Measurements from ENCODE around the gene CDC73. TPM values are rescaled to one million over a fixed set of nuclear protein-coding genes. Genes with fewer than 3 reads are reported as not detected.

The CDC73 gene
- total RNA-seq, result 10 to 100 TPM; 61.2 to 62.8 TPM

DNA sequence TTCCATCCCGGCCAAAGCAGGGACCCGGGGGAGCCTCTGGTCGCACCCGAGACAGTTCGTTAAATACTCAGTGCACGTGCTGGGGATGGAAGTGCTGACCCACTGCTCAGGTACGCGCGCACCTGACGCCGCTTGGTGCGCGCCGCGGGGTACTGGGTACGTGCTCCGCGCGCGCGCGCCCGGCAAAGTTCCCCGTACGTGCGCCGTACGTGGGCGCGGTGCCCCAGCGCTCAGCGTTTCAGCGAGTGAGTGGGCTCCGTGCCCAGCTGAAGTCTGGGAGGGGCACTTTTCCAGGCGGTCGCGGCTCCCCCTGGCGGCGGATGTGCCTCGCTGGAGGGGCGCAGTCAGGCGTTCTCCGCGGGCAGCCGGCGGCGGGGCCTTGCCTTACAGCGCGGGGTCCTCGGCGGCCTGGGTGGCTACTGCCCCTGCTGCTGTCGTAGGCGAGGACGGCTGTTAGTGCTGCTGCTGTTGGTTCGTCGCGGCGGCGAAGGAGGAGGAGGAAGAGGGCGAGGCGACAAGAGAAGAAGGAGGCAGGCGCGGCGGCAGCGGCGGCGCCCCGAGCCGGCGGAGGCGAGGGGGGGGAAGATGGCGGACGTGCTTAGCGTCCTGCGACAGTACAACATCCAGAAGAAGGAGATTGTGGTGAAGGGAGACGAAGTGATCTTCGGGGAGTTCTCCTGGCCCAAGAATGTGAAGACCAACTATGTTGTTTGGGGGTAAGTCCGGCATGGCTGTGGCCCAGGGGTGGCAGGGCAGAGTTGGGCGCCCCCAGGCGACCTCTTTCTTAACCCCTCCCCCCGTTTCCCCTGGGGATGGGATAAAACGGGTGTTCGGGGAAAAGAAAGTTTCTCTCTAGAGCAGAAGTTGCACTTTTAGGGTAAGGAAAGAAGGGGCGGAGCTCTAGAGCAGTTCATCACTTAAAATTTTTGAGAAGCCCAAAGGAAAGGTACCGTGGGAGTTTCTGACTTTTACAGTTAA lies at the start of gene CDC73:
CDC73 (plus strand) TSS at position 416 of the 978 bp plus-strand sequence; CDS start at position 586, 170 bp downstream.
- Histone ChIP-seq H3K9me3 (no peaks in the 10 kb centered on the region), H3K4me3 (peak within 1 kb of the TSS; percentile 86), H3K36me3 (peaks cover 2% of the 10 kb centered on the region), H3K27ac (peak within 1 kb of the TSS; percentile 86 to 93), H3K27me3 (replicated peaks; ENCODE audit: insufficient read depth) (no peaks in the 10 kb centered on the region), H3K4me1 (ENCODE audit: control insufficient read depth in 1 of 2, low read depth in 2 of 2) (peaks cover 26 to 38% of the 10 kb centered on the region in 2 donors)
- ATAC-seq (ENCODE audit: insufficient number of reproducible peaks, low FRiP score, low read depth) (peak; percentile 96), DNase-seq (ENCODE audit: low spot score) (peak; percentile 95)
- TF ChIP-seq, protein P1, sequence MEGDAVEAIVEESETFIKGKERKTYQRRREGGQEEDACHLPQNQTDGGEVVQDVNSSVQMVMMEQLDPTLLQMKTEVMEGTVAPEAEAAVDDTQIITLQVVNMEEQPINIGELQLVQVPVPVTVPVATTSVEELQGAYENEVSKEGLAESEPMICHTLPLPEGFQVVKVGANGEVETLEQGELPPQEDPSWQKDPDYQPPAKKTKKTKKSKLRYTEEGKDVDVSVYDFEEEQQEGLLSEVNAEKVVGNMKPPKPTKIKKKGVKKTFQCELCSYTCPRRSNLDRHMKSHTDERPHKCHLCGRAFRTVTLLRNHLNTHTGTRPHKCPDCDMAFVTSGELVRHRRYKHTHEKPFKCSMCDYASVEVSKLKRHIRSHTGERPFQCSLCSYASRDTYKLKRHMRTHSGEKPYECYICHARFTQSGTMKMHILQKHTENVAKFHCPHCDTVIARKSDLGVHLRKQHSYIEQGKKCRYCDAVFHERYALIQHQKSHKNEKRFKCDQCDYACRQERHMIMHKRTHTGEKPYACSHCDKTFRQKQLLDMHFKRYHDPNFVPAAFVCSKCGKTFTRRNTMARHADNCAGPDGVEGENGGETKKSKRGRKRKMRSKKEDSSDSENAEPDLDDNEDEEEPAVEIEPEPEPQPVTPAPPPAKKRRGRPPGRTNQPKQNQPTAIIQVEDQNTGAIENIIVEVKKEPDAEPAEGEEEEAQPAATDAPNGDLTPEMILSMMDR (IDR thresholded peaks at IDR 0.05), result peak; percentile 94

DNA sequence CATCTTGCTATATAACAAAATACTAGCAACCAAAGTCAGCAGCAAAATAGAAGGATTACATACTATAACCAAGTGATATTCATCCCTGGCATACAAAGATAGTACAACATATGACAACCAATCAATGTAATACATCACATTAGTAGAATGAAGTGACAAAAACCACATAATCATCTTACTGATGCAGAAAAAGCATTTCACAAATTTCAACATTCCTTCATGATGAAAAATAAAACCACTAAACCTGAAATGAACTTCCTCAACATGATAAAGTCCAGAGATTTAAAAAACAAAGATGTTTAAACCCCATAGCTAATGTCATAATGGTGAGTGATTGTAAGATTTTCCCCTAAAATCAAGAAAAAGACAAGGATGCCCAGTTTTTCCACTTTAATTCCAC lies 43.8 kb upstream of the CDC73 start:
- no peak for DNase-seq (ENCODE audit: low spot score)
- TF ChIP-seq, protein P1 (IDR thresholded peaks at IDR 0.05), result no peak
- H3K4me3 ChIP-seq, result no peak overlapping the region
- H3K4me1 ChIP-seq (ENCODE audit: control insufficient read depth in 1 of 2, low read depth in 2 of 2), result no peaks in the 10 kb centered on the region
- no peaks in the 10 kb centered on the region for H3K27me3 ChIP-seq (replicated peaks; ENCODE audit: insufficient read depth)
- H3K9me3 ChIP-seq, result peaks cover 2% of the 10 kb centered on the region
- peaks cover 24% of the 10 kb centered on the region for H3K36me3 ChIP-seq
- ATAC-seq (ENCODE audit: insufficient number of reproducible peaks, low FRiP score, low read depth), result no peak
- no peak overlapping the region for H3K27ac ChIP-seq

DNA sequence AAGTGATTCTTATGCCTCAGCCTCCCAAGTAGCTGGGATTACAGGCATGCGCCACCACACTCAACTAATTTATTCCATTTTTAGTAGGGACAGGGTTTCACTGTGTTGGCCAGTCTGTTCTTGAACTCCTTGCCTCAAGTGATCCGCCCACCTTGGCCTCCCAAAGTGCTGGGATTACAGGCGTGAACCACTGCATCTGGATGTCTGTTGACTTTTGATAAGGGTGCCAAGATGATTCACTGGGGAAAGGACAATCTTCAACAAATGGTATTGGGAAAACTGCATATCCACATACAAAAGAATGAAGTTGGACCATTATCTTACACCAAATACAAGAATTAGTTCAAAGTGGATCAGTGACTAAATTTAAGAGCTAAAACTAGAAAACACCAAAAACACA lies 42.6 kb upstream of the CDC73 start:
- H3K4me1 ChIP-seq (ENCODE audit: control insufficient read depth in 1 of 2, low read depth in 2 of 2), result no peaks in the 10 kb centered on the region
- H3K36me3 ChIP-seq, result peaks cover 30% of the 10 kb centered on the region
- H3K4me3 ChIP-seq, result no peak overlapping the region
- H3K27me3 ChIP-seq (replicated peaks; ENCODE audit: insufficient read depth), result no peaks in the 10 kb centered on the region
- ATAC-seq (ENCODE audit: insufficient number of reproducible peaks, low FRiP score, low read depth) (no peak), DNase-seq (ENCODE audit: low spot score) (no peak)
- peaks cover 2% of the 10 kb centered on the region for H3K9me3 ChIP-seq
- no peak overlapping the region for H3K27ac ChIP-seq
- TF ChIP-seq, protein P1 (IDR thresholded peaks at IDR 0.05), result no peak

DNA sequence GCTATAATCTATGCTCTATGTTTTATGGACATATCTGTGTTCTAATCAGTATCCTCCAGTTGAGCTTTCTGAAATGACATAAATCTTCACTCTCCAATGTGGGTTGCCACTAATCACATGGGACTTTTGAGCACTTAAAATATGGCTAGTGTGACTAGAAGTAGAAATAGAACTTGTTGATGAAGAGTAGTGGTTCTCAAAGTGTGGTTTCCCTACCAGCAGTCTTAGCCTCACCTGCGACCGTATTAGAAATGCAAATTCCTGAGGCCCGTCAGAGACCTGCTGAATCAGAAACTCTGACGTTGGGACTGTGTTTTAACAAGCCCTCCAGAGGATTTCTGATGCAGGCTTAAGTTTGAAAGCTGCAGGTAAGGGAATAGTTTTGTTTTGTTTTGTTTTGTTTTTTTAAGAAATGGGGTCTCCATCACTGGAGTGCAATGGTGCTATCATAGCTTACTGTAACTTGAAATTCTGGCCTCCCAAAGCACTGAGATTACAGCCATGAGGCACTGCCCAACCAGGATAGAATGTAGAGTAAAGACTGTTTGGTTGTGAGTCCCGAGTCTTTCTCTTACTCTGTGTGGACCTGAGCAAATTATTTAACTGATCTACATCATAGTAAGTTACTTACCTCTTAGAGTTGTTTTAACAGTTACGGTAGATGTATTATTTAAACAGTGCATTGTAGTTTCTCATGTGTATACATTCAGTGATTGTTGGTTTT lies 38.3 kb upstream of the CDC73 start:
- TF ChIP-seq, protein P1 (IDR thresholded peaks at IDR 0.05), result no peak
- Histone ChIP-seq H3K4me3 (no peak overlapping the region), H3K4me1 (ENCODE audit: control insufficient read depth in 1 of 2, low read depth in 2 of 2) (peaks cover 0 to 11% of the 10 kb centered on the region in 2 donors), H3K27me3 (replicated peaks; ENCODE audit: insufficient read depth) (no peaks in the 10 kb centered on the region), H3K27ac (no peak overlapping the region), H3K9me3 (no peaks in the 10 kb centered on the region), H3K36me3 (peaks cover 15% of the 10 kb centered on the region)
- ATAC-seq (ENCODE audit: insufficient number of reproducible peaks, low FRiP score, low read depth), result no peak
- no peak for DNase-seq (ENCODE audit: low spot score)

DNA sequence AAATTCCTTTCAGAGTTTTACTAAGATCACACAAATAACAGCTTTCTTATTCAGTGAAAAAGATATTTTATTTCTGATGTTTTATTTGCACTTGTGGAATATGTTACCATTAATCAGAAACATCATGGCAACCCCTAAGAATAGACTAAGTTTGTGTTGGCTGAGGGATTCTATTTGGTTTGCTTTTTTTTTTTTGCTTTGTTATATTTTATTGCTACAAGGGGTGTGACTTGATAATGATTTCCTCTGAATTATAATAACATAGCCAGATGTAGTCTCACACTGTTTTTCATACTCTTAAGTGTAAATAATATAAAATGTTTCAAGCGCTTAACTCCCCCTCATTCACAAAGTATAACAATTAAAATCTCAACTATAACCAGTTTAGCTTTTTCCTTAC lies 36.6 kb upstream of the CDC73 start:
- peaks cover 8% of the 10 kb centered on the region for H3K36me3 ChIP-seq
- no peak overlapping the region for H3K4me3 ChIP-seq
- DNase-seq (ENCODE audit: low spot score) (no peak), ATAC-seq (ENCODE audit: insufficient number of reproducible peaks, low FRiP score, low read depth) (no peak)
- H3K27me3 ChIP-seq (replicated peaks; ENCODE audit: insufficient read depth), result no peaks in the 10 kb centered on the region
- no peak overlapping the region for H3K27ac ChIP-seq
- TF ChIP-seq, protein P1 (IDR thresholded peaks at IDR 0.05), result no peak
- H3K9me3 ChIP-seq, result no peaks in the 10 kb centered on the region
- peaks cover 0 to 11% of the 10 kb centered on the region in 2 donors for H3K4me1 ChIP-seq (ENCODE audit: control insufficient read depth in 1 of 2, low read depth in 2 of 2)
